Endodermal cell (in vitro differentiated cells): ENCODE data around the gene RFLNA. TPM values are rescaled to one million over a fixed set of nuclear protein-coding genes. Genes with fewer than 3 reads are reported as not detected.

ENCODE experiments used
- DNase-seq: peaks from one replicate; pipeline ENCODE4 v3.0.0-alpha.2; 2017
- H3K27ac ChIP-seq: 2 replicates; pipeline ENCODE4 v1.5.1; 2013; ENCODE audit warnings: mild to moderate bottlenecking, low read depth, low read length, moderate library complexity
- H3K27me3 ChIP-seq: 2 replicates; pipeline ENCODE4 v1.6.1; 2013; ENCODE audit warnings: mild to moderate bottlenecking, low read length, moderate library complexity; ENCODE audit not compliant: insufficient read depth, control insufficient read depth, poor library complexity, severe bottlenecking
- H3K36me3 ChIP-seq: 2 replicates; pipeline ENCODE4 v1.7.0; 2013; ENCODE audit warnings: mild to moderate bottlenecking, low read length, moderate library complexity; ENCODE audit not compliant: control insufficient read depth, insufficient read depth
- H3K4me1 ChIP-seq: one replicate; pipeline ENCODE4 v1.7.0; 2013; ENCODE audit warnings: low read length; ENCODE audit not compliant: control insufficient read depth, insufficient read depth
- H3K4me3 ChIP-seq: 2 replicates; pipeline ENCODE4 v1.5.1; 2013; ENCODE audit warnings: mild to moderate bottlenecking, low read length, moderate library complexity
- H3K9ac ChIP-seq: 2 replicates; pipeline ENCODE4 v1.6.1; 2013; ENCODE audit warnings: mild to moderate bottlenecking, low read length, moderate library complexity; ENCODE audit not compliant: poor library complexity, severe bottlenecking; ENCODE audit errors: extremely low read depth
- H3K9me3 ChIP-seq: 2 replicates; pipeline ENCODE4 v1.6.1; 2013; ENCODE audit warnings: mild to moderate bottlenecking, low read length, moderate library complexity; ENCODE audit not compliant: control insufficient read depth
- H3K27ac Mint-ChIP-seq: 2 replicates; pipeline ENCODE4 v1.8.0; 2020; ENCODE audit warnings: mixed read lengths
- H3K27me3 Mint-ChIP-seq: 2 replicates; pipeline ENCODE4 v1.8.0; 2021; ENCODE audit warnings: mild to moderate bottlenecking, mixed read lengths; ENCODE audit not compliant: insufficient read depth
- H3K36me3 Mint-ChIP-seq: 2 replicates; pipeline ENCODE4 v1.8.0; 2020; ENCODE audit warnings: low read depth, mixed read lengths
- H3K4me1 Mint-ChIP-seq: 2 replicates; pipeline ENCODE4 v1.8.0; 2020; ENCODE audit warnings: mixed read lengths
- H3K4me3 Mint-ChIP-seq: 2 replicates; pipeline ENCODE4 v1.8.0; 2020; ENCODE audit warnings: mild to moderate bottlenecking, moderate library complexity, mixed read lengths
- H3K9me3 Mint-ChIP-seq: 2 replicates; pipeline ENCODE4 v1.8.0; 2020; ENCODE audit warnings: mild to moderate bottlenecking, mixed read lengths
- WGBS, 2 experiments: methylation state at CpG; one replicate each; pipeline versions ENCODE4 v1.1.5 to v1.1.7; 2013; ENCODE audit warnings: missing lambda C conversion rate in 2 of 2, mixed read lengths in 1 of 2; ENCODE audit not compliant: insufficient coverage in 1 of 2, insufficient read length in 1 of 2; 5-methylcytosine and 5-hydroxymethylcytosine counted together
- long read RNA-seq, 4 experiments: library from polyadenylated mRNA in 2 of 4; library from RNA in 1 of 4; library from capped mRNA in 1 of 4; stranded (forward) in 3 of 4; unstranded in 1 of 4; transcript quantifications; one replicate each; pipeline ENCODE4 v2.0.0, GENCODE V29; 2020 to 2021; ENCODE audit warnings: inconsistent platforms in 1 of 4
- polyA plus RNA-seq, 2 experiments: library from polyadenylated mRNA; stranded (reverse); fragments of 50-300 nt; gene quantifications; one replicate each; pipeline ENCODE4 v1.2.3, GENCODE V29; 2013
- total RNA-seq, 2 donors: library from RNA; stranded (reverse); fragmentation: NEBNext Ultra II Directional in 1 of 2; extraction: Animal tissue kit (Norgen Biotek cat#: 25700) in 1 of 2; gene quantifications; 2 replicates in 1 of 2; 3 replicates in 1 of 2; pipeline ENCODE4 v1.2.1, GENCODE V29; 2021
- TF ChIP-seq, protein P1 (sequence below): fragments of 200-600 bp; sonication (generic); conservative IDR thresholded peaks from 2 replicates; pipeline ENCODE4 v1.5.0; 2021; ENCODE audit warnings: antibody characterized with exemption, mild to moderate bottlenecking

Gene RFLNA, protein sequence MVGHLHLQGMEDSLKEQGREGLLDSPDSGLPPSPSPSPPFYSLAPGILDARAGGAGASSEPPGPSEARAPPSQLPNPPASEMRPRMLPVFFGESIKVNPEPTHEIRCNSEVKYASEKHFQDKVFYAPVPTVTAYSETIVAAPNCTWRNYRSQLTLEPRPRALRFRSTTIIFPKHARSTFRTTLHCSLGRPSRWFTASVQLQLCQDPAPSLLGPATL
- 1 to 10 TPM; 1.2 to 2.0 TPM for total RNA-seq
- 6.3 TPM for polyA plus RNA-seq (2013, experiment 1 of 2)
- 5.2 TPM for polyA plus RNA-seq (2013, experiment 2 of 2)
- long read RNA-seq, experiment 1 = 0 reads
- long read RNA-seq, experiment 2, partial matches to known transcripts = 1 of 10 reads
- long read RNA-seq, experiment 2, other reads (novel, unspliced or antisense) = 5 of 10 reads
- long read RNA-seq, experiment 3, partial matches to known transcripts = 0 of 4 reads
- long read RNA-seq, experiment 3, other reads (novel, unspliced or antisense) = 4 of 4 reads
- long read RNA-seq, experiment 4, partial matches to known transcripts = 0 of 1 reads
- long read RNA-seq, experiment 4, other reads (novel, unspliced or antisense) = 1 of 1 reads

DNA sequence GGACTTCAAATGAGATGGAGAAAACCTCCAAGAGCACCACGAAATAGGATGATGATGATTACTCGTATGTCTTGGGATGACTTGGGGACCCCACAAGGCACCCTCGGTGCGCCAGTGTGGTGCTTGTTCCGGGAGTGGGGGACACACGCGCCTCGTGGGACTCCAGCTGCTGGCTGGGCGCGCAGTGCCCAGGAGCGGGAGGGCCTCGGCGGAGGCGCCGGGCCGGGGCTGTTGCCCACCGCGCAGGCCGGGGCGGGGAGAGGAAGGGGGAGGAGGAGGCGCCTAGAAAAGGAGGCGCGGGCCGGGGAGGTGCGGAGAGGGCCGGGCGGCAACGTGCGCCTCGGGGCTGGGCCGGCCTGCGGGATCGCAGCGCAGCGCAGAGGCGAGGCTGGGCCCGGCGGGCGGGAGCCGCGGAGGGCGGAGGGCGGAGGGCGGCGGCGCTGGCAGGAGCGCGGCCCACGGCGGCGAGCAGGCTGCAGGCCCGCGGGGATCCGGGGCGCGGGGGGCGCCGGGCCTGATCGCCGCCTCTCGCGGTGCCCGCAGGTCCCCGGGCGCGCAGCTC is at the start of gene RFLNA:
Gene RFLNA (plus strand): TSS at position 314 of the 562 bp plus-strand sequence. CDS start 337 bp downstream, outside the sequence.
- Histone ChIP-seq H3K27me3 (peaks cover 28% of the 10 kb centered on the region), H3K4me1 (no peaks in the 10 kb centered on the region), H3K36me3 (no peaks in the 10 kb centered on the region), H3K27ac (no peak within 1 kb of the TSS), H3K4me3 (peak within 1 kb of the TSS; percentile 69), H3K9me3 (no peaks in the 10 kb centered on the region), H3K9ac (no peak within 1 kb of the TSS)
- H3K36me3 Mint-ChIP-seq = no peaks in the 10 kb centered on the region
- DNase-seq = peak; percentile 84
- H3K9me3 Mint-ChIP-seq = no peaks in the 10 kb centered on the region
- peaks cover 3% of the 10 kb centered on the region for H3K4me1 Mint-ChIP-seq
- peak within 1 kb of the TSS; percentile 49 for H3K4me3 Mint-ChIP-seq
- no peak within 1 kb of the TSS for H3K27ac Mint-ChIP-seq
- H3K27me3 Mint-ChIP-seq = peaks cover 44% of the 10 kb centered on the region
- TF ChIP-seq, protein P1, sequence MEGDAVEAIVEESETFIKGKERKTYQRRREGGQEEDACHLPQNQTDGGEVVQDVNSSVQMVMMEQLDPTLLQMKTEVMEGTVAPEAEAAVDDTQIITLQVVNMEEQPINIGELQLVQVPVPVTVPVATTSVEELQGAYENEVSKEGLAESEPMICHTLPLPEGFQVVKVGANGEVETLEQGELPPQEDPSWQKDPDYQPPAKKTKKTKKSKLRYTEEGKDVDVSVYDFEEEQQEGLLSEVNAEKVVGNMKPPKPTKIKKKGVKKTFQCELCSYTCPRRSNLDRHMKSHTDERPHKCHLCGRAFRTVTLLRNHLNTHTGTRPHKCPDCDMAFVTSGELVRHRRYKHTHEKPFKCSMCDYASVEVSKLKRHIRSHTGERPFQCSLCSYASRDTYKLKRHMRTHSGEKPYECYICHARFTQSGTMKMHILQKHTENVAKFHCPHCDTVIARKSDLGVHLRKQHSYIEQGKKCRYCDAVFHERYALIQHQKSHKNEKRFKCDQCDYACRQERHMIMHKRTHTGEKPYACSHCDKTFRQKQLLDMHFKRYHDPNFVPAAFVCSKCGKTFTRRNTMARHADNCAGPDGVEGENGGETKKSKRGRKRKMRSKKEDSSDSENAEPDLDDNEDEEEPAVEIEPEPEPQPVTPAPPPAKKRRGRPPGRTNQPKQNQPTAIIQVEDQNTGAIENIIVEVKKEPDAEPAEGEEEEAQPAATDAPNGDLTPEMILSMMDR = no peak
- 7 to 38% methylated on average over 6 to 63 of the region's 66 CpGs for WGBS, 2 experiments

DNA sequence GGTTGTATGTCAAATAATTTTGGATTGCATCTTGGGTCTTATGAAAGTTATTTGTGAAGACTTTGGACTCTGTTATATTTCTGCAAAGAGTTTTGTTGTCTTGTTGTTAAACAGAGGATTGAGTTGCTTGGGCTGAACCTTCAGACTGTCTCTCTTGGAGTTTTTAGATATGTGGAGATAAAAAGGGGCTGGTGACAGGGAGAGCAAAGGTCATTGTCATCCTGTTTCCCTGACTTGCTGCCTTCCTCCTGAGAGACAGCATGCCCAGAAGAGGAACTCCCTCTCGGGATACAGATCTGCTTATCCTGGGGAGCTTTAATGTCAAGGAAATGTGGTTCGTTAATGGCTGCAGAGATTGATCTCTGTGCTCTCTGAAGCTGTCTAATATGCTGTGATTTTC is 47.6 kb upstream of the RFLNA start:
- Histone ChIP-seq H3K27ac (no peak overlapping the region), H3K9me3 (peaks cover 12% of the 10 kb centered on the region), H3K36me3 (no peaks in the 10 kb centered on the region), H3K9ac (no peak overlapping the region), H3K4me1 (no peaks in the 10 kb centered on the region), H3K27me3 (no peaks in the 10 kb centered on the region), H3K4me3 (peak overlapping the region; percentile 5)
- peaks cover 19% of the 10 kb centered on the region for H3K9me3 Mint-ChIP-seq
- H3K4me3 Mint-ChIP-seq = no peak overlapping the region
- no peak for DNase-seq
- no peaks in the 10 kb centered on the region for H3K36me3 Mint-ChIP-seq
- WGBS, 2 experiments = 79 to 84% methylated on average over 2 of the region's 2 CpGs
- TF ChIP-seq, protein P1 = no peak
- H3K27ac Mint-ChIP-seq = no peak overlapping the region
- H3K4me1 Mint-ChIP-seq = peaks cover 3% of the 10 kb centered on the region
- H3K27me3 Mint-ChIP-seq = no peaks in the 10 kb centered on the region

DNA sequence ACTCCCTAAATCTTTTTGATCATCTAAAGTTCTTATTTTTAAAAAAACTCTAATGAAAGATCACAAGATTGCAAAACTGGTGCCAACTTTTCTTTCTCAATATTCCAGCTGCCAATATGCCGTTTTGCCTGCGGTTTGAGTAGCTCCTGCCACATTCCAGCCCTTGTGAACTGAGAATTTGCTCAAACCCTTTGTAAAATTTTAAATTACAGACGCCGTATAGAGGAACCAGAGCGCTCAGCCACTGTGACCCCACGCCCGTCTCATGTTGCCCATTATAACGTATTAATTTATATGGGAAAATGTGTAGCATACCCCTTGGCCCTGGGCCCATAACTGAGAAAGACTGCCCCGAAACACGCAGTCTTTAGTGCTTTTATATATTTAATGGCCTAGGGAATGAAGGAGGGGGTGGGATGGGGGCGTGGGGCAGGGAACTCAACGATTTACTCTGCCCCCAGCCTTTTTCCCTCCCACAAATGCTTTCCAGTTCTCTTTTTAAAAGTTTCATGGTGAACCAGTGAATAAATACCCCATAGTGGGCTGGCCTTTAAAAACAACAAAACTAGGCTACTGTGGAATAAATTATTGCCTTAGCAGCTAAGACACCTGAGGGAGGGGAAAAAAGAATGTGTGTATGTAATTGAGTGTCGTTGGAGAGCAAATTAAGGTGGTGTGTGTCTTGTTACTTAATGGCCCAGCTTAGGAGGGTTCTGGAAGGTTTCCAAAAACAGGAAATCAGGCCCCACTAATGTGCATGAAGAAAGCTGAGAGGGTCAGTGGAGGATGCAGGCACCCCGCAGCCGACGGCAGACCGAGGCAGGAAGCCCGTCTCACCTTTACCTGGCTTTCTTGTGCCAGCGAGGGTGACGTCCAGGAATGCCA is 45.7 kb upstream of the RFLNA start:
- no peak overlapping the region for H3K4me3 ChIP-seq
- Mint-ChIP-seq H3K4me3 (no peak overlapping the region), H3K36me3 (no peaks in the 10 kb centered on the region), H3K4me1 (peaks cover 3% of the 10 kb centered on the region), H3K27me3 (no peaks in the 10 kb centered on the region), H3K27ac (no peak overlapping the region), H3K9me3 (peaks cover 17% of the 10 kb centered on the region)
- no peaks in the 10 kb centered on the region for H3K4me1 ChIP-seq
- 89 to 94% methylated on average over 15 to 18 of the region's 20 CpGs for WGBS, 2 experiments
- no peaks in the 10 kb centered on the region for H3K27me3 ChIP-seq
- TF ChIP-seq, protein P1 = no peak
- H3K9me3 ChIP-seq = peaks cover 12% of the 10 kb centered on the region
- H3K36me3 ChIP-seq = no peaks in the 10 kb centered on the region
- no peak for DNase-seq
- H3K9ac ChIP-seq = no peak overlapping the region
- no peak overlapping the region for H3K27ac ChIP-seq
